OCI-M2 (cell line): Measurements from ENCODE around the gene OR5AP2.
"Not testable (repeated sequence)": the region's sequence is repeated elsewhere in the genome, so short reads cannot be mapped to it uniquely, and the experiment has no call there.

Source experiments
- DNase-seq: peaks from one replicate; lab custom pipeline; 2025; ENCODE audit not compliant: unreplicated experiment; lab: John Stamatoyannopoulos, UW

OR5AP2 gene

GRCh38 chr11:56642339-56642738 lies at the start of gene OR5AP2:
Gene OR5AP2, minus strand, starts transcription at chr11:56642439. Its CDS starts 0 bp downstream, at chr11:56642439.
- no peak for DNase-seq

DNA sequence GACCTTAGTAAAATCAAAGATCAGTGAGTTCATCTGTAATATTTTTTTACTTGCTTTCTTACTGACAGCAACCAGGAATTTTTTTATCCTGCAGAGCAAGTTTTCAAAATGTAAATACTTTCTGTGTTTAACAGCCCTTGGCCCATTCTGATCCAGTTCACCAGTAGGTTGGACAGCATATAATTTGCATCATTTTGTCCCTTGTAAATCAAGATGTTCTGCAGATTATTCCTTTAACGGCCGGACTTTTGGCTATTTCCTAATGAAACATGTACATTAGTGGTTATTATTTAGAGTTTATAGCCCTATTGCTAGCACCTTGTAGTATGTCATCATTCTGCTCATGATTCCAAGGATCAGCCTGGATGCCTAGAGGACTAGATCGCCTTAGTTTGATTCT lies 48.9 kb upstream of the OR5AP2 start:
- not testable (repeated sequence) for DNase-seq

- no peak for DNase-seq
Measured at GRCh38 chr11:56688554-56689100, 46.4 kb upstream of the OR5AP2 start.

DNA sequence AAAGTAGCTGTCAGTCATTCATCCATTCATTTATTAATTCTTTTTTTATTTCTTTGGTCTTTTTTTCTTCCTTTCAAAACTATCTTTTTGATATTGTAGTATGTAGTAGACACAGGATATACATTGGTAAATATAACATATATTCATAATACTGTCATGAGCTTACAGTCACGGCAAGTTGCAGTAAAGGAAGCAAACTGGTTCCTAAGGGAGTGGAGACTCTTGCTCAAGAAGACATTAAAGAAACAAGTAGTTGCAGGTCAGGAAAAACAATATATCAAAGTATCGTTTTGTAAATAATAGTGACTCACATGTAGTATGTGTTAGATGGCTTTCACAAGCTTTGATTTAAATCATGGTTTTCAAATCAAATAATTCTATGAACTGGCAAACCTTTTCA lies 28.7 kb upstream of the OR5AP2 start:
- no peak for DNase-seq

DNA sequence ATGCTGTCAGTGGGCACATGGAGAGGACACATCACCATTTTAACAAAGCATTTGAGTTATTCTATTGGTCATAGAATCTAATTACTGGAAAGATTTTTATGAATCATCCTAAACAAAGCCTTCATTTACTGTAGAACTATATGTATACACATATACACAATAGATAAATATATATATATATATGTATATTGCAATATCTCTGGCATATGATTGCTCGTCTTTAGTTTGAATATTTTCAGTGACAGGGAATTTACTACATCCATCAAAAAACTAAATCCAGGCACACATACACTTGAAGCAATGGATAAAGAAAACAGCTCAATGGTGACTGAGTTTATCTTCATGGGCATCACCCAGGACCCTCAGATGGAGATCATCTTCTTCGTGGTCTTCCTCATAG lies 21.1 kb upstream of the OR5AP2 start, which contains the start of gene OR5AR1:
TSS of gene OR5AR1 (plus strand) at position 301 of the 400 bp plus-strand sequence. CDS start at position 301, 0 bp downstream.
- DNase-seq = no peak

DNA sequence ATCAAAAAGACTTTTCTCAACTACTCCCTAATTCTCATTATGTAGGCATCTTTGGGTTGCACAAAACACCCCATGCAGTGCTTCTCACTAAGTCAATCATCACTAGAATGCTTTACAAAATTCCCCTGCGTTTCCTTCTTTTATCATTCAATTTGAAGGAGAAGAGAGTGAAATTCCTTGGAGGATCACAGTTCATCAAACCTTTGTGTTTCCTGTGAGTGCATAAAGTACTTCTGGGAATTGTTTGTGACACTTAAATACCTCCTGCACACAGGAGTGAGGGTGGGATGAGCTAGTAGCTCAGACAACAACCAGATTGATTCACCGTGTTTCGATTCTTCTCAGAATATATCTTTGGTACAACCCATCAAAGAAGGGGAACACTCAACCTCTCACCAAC lies 17.5 kb upstream of the OR5AP2 start:
- no peak for DNase-seq

DNA sequence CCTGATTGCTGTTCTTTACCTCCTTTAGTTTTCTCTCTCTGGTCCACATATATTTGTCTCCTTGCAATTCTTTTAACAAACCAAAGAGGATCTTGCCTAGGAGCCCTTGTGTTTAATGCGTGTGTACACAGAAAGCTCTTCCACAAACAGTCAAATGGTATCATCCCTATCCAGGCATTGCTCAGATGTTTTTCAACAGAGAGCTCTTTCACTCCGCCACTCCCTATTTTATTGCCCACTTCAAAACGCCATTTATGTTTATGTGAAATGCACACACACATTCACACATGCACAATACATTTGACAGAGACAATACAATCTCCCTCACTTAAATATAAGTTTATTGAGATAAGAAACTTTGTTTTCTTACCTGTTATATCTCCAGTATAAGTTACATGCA lies 4.7 kb downstream of the OR5AP2 start:
- DNase-seq = no peak

GRCh38 chr11:56636861-56637260 lies 5.4 kb downstream of the OR5AP2 start:
- DNase-seq = no peak

GRCh38 chr11:56632329-56632728 lies 9.9 kb downstream of the OR5AP2 start:
- no peak for DNase-seq

- no peak for DNase-seq
Measured at GRCh38 chr11:56625946-56626345, 16.3 kb downstream of the OR5AP2 start.

DNA sequence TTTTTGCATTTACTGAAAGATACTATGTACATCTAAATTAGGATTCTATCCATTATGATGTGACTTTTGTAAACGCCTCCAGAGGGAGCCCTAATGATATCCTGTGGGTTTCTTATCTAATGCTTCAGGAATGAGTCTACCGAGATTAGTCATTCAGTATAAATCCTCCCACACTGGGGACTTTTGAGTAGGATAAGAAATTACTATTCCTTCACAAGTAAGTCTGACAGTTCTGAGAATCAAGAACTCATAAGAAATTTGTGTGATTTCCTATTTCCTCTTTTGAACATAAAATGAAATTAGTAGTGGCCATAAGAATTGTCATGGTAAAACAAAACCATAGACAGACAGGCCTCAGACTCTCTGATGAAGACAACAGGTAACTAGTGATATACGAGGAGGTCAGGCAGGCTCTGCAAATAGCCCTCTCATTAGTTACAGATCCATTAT lies 17.6 kb downstream of the OR5AP2 start:
- no peak for DNase-seq

GRCh38 chr11:56611174-56611573 lies 31.1 kb downstream of the OR5AP2 start:
- no peak for DNase-seq

- DNase-seq = not testable (repeated sequence)
Measured at GRCh38 chr11:56592088-56592717, 50.0 kb downstream of the OR5AP2 start.
